A549 (cell line): ENCODE data around the gene EYA3. TPM values are rescaled to one million over a fixed set of nuclear protein-coding genes. Genes with fewer than 3 reads are reported as not detected.

Experiments
- ATAC-seq, 2 experiments: fragments of 200-7000 bp in 1 of 2; fragments of >200 bp in 1 of 2; cut with Nextera tagmentation in 1 of 2; cut with Tn5 transposase in 1 of 2; 3 replicates each; pipeline versions ENCODE4 v1.8.0 to v1.9.1; 2018 to 2020; ENCODE audit warnings: mild to moderate bottlenecking in 1 of 2, moderate library complexity in 1 of 2
- CTCF ChIA-PET: fragments of 300-600 bp; sonication (Branson Sonifier 250); formaldehyde crosslinking; extraction: SDS; loops from one replicate; lab custom pipeline; 2021; ENCODE audit warnings: antibody characterized with exemption, inconsistent platforms; lab: Yijun Ruan, JAX
- POLR2A ChIA-PET: fragments of 350-600 bp; formaldehyde crosslinking; extraction: SDS; loops from one replicate; lab custom pipeline; 2021; ENCODE audit warnings: antibody characterized with exemption, inconsistent platforms; lab: Yijun Ruan, JAX
- DNase-seq, 2 experiments: peaks; one replicate each; pipeline versions ENCODE4 v3.0.0 to v3.0.0-alpha.2; 2011 to 2016; ENCODE audit warnings: low read depth in 1 of 2, low spot score in 1 of 2
- FAIRE-seq: peaks from 2 replicates; lab custom pipeline; 2011; peaks lifted over from hg19 to GRCh38; lab: Jason Lieb, UNC
- H3K27ac ChIP-seq, 2 experiments: fragments of >200 bp; sonication (Bioruptor Twin); formaldehyde crosslinking; 3 replicates each; pipeline ENCODE4 v1.5.1; 2016 to 2017
- H3K4me1 ChIP-seq: fragments of >200 bp; sonication (Bioruptor Twin); formaldehyde crosslinking; 3 replicates; pipeline ENCODE4 v1.6.1; 2016
- H3K4me2 ChIP-seq: fragments of >200 bp; sonication (Bioruptor Twin); formaldehyde crosslinking; 3 replicates; pipeline ENCODE4 v1.6.1; 2016
- H3K4me3 ChIP-seq: fragments of >200 bp; sonication (Bioruptor Twin); formaldehyde crosslinking; 3 replicates; pipeline ENCODE4 v1.5.1; 2016
- H3K9me3 ChIP-seq: fragments of >200 bp; sonication (Bioruptor Twin); formaldehyde crosslinking; 3 replicates; pipeline ENCODE4 v1.6.1; 2016
- CBX2 ChIP-seq: fragments of 200-600 bp; sonication (generic); IDR thresholded peaks from 2 replicates; pipeline ENCODE4 v1.6.1; 2016; ENCODE audit warnings: low read depth, mild to moderate bottlenecking, borderline replicate concordance
- CBX8 ChIP-seq: fragments of 200-600 bp; sonication (generic); IDR thresholded peaks from 2 replicates; pipeline ENCODE4 v1.6.1; 2016
- CEBPB ChIP-seq, 2 experiments: fragments of >200 bp in 1 of 2; sonication (Bioruptor Twin) in 1 of 2; formaldehyde crosslinking in 1 of 2; IDR thresholded peaks; 2 replicates each; pipeline ENCODE4 v1.6.1; 2012 to 2016
- EHF ChIP-seq: fragments of 250-450 bp; sonication (Bioruptor Pico); IDR thresholded peaks from 2 replicates; pipeline ENCODE4 v1.5.0; 2020; ENCODE audit warnings: mild to moderate bottlenecking
- EHMT2 ChIP-seq: fragments of 200-600 bp; sonication (generic); IDR thresholded peaks from 2 replicates; pipeline ENCODE4 v1.6.1; 2016; ENCODE audit warnings: antibody characterized with exemption, low read depth, mild to moderate bottlenecking, moderate library complexity
- ESRRA ChIP-seq: fragments of 150-350 bp; IDR thresholded peaks from 2 replicates; pipeline ENCODE4 v1.6.1; 2014; ENCODE audit warnings: mild to moderate bottlenecking, low read length, borderline replicate concordance
- FOSL2 ChIP-seq, 2 experiments: fragments of 450-650 bp in 1 of 2; fragments of >200 bp in 1 of 2; sonication (Bioruptor Twin) in 1 of 2; formaldehyde crosslinking; IDR thresholded peaks; 2 replicates each; pipeline versions ENCODE4 v1.5.0 to v1.6.1; 2016 to 2020; ENCODE audit warnings: mild to moderate bottlenecking in 1 of 2, moderate library complexity in 1 of 2
- HOXB13 ChIP-seq: fragments of 250-450 bp; sonication (Bioruptor Pico); IDR thresholded peaks from 2 replicates; pipeline ENCODE4 v1.5.0; 2020; ENCODE audit warnings: low read depth, mild to moderate bottlenecking, moderate library complexity
- KDM5A ChIP-seq: fragments of 200-600 bp; sonication (generic); IDR thresholded peaks from 2 replicates; pipeline ENCODE4 v1.6.1; 2016; ENCODE audit warnings: antibody characterized with exemption, mild to moderate bottlenecking
- NPAS2 ChIP-seq: fragments of 250-450 bp; sonication (Bioruptor Pico); IDR thresholded peaks from 2 replicates; pipeline ENCODE4 v1.8.0; 2022; ENCODE audit warnings: mild to moderate bottlenecking, moderate library complexity, borderline replicate concordance
- RCOR1 ChIP-seq: fragments of 150-350 bp; IDR thresholded peaks from 2 replicates; pipeline ENCODE4 v1.6.1; 2014; ENCODE audit warnings: antibody characterized with exemption, low read length, low read depth
- WGBS: methylation state at CpG from one replicate; pipeline ENCODE4 v1.1.6; 2017; ENCODE audit errors: missing lambda C conversion rate; 5-methylcytosine and 5-hydroxymethylcytosine counted together
- polyA plus RNA-seq, 4 experiments: library from polyadenylated mRNA; depleted of rRNA in 3 of 4; stranded (reverse); fragments of >200 nt; fragmentation: RNase III in 1 of 4; extraction: RNeasy Plus Mini Kit Qiagen cat#74134 plus additional on column Dnase treatment in 1 of 4; gene quantifications; 2 replicates in 3 of 4; 3 replicates in 1 of 4; pipeline ENCODE4 v1.2.3, GENCODE V29; 2011 to 2017
- TF ChIP-seq, protein P1 (sequence below): fragments of >200 bp; sonication (Bioruptor Twin); formaldehyde crosslinking; IDR thresholded peaks from 3 replicates; pipeline ENCODE4 v1.5.1; 2016
- TF ChIP-seq, protein P2 (sequence below): fragments of 200-600 bp; sonication (generic); IDR thresholded peaks from 2 replicates; pipeline ENCODE4 v1.6.1; 2016; ENCODE audit warnings: antibody characterized with exemption, mild to moderate bottlenecking, moderate library complexity
- TF ChIP-seq, protein P3 (sequence below): IDR thresholded peaks from 2 replicates; pipeline ENCODE4 v1.6.1; 2012
- TF ChIP-seq, protein P4 (sequence below): fragments of >200 bp; sonication (Bioruptor Twin); formaldehyde crosslinking; IDR thresholded peaks from 2 replicates; pipeline ENCODE4 v1.6.1; 2016

Gene EYA3
- polyA plus RNA-seq, 2 of the 4 experiments (the other 2 are of a cell fraction), result 5.7 to 9.3 TPM

DNA sequence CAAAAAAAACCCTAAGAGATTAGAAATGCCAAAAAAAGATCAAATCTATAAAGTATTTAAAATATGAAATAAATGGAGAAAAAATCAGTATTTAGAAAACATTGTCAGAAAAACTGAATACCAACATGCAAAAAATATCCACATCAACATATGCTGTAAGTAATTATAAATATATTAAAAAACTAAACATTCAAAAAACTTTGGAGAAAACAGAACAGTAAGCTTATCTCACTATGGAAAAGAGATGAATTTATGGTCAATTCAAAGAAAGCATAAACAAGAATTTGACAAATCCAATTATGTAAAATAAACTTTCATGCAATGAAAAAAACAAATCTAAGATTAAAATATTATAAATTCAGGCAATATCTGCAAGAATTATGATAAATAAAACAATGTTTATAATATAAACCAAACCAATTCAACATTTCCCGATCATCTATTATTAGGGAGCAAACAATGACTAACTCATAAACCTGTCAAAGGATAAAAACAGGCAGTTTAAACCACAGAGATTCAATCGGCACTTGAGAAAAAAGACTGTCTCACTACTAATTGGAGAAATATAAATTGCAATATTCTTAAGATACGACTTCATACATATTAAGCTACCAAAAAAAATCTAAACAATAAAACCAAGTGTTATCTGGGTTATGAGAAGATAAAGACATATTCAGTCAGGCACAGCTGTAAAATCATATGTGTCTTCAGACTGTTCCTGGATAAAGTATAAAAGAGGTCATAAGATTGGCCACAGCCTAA, 21.8 kb downstream of the EYA3 start:
- WGBS, result 25% methylated on average over 3 of the region's 3 CpGs
- DNase-seq, result no peak
- ChIA-PET CTCF (no interaction called here), POLR2A (no interaction called here)
- FAIRE-seq, result no peak
- Histone ChIP-seq H3K27ac (no peak overlapping the region), H3K4me2 (peak overlapping the region; percentile 7), H3K4me3 (no peak overlapping the region), H3K9me3 (no peaks in the 10 kb centered on the region), H3K4me1 (peaks cover 45% of the 10 kb centered on the region; the same call in 2 of the 3 replicates)
- ATAC-seq, result no peak
- TF ChIP-seq RCOR1 (no peak), NPAS2 (CRISPR knock-in tag) (no peak), CBX8 (no peak)
- TF ChIP-seq, protein P1, sequence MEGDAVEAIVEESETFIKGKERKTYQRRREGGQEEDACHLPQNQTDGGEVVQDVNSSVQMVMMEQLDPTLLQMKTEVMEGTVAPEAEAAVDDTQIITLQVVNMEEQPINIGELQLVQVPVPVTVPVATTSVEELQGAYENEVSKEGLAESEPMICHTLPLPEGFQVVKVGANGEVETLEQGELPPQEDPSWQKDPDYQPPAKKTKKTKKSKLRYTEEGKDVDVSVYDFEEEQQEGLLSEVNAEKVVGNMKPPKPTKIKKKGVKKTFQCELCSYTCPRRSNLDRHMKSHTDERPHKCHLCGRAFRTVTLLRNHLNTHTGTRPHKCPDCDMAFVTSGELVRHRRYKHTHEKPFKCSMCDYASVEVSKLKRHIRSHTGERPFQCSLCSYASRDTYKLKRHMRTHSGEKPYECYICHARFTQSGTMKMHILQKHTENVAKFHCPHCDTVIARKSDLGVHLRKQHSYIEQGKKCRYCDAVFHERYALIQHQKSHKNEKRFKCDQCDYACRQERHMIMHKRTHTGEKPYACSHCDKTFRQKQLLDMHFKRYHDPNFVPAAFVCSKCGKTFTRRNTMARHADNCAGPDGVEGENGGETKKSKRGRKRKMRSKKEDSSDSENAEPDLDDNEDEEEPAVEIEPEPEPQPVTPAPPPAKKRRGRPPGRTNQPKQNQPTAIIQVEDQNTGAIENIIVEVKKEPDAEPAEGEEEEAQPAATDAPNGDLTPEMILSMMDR, result no peak

DNA sequence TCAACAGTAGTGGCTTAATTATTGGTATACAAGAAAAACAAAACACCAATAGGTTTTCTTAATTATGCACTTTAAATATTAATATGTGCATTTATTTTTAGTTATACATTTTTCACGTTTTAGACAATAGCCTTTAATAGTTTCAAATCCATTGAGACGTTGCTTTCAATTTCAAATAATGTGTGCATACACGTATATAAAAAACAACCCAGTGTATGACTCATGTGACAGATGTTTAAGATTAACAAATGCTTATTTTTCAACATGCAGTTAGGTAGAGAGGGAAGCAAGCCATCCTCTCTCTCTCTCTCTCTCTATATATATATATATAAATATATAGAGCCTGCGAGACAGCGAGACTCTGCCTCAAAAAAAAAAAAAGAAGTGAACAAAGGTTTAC, 24.3 kb downstream of the EYA3 start:
- no peak overlapping the region for H3K4me3 ChIP-seq
- no peak for FAIRE-seq
- WGBS, result 57% methylated on average over 5 of the region's 5 CpGs

DNA sequence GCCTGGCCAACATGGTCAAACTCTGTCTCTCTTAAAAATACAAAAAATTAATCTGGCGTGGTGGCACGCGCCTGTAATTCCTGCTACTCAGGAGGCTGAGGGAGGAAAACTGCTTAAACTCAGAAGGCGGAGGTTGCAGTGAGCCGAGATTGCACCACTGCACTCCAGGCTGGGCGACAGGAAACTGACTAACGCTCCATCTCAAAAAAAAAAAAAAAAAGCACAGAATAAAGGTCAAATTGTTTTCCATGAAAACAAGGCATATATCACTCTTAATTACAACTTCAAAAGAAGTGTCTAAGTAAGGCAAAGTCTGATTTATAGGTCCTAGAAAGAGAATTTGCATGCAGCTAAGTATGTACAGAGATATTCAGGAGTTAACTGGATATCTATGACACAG, 25.6 kb downstream of the EYA3 start:
- DNase-seq (no peak), FAIRE-seq (no peak), ATAC-seq (no peak)
- peaks cover 33% of the 10 kb centered on the region; the same call in 2 of the 3 replicates for H3K4me1 ChIP-seq
- CTCF ChIA-PET, result no interaction called here
- POLR2A ChIA-PET, result no interaction called here
- no peak for TF ChIP-seq EHF (CRISPR knock-in tag)
- TF ChIP-seq, protein P2, sequence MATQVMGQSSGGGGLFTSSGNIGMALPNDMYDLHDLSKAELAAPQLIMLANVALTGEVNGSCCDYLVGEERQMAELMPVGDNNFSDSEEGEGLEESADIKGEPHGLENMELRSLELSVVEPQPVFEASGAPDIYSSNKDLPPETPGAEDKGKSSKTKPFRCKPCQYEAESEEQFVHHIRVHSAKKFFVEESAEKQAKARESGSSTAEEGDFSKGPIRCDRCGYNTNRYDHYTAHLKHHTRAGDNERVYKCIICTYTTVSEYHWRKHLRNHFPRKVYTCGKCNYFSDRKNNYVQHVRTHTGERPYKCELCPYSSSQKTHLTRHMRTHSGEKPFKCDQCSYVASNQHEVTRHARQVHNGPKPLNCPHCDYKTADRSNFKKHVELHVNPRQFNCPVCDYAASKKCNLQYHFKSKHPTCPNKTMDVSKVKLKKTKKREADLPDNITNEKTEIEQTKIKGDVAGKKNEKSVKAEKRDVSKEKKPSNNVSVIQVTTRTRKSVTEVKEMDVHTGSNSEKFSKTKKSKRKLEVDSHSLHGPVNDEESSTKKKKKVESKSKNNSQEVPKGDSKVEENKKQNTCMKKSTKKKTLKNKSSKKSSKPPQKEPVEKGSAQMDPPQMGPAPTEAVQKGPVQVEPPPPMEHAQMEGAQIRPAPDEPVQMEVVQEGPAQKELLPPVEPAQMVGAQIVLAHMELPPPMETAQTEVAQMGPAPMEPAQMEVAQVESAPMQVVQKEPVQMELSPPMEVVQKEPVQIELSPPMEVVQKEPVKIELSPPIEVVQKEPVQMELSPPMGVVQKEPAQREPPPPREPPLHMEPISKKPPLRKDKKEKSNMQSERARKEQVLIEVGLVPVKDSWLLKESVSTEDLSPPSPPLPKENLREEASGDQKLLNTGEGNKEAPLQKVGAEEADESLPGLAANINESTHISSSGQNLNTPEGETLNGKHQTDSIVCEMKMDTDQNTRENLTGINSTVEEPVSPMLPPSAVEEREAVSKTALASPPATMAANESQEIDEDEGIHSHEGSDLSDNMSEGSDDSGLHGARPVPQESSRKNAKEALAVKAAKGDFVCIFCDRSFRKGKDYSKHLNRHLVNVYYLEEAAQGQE, result no peak
- TF ChIP-seq, protein P1, result no peak
- no peak for TF ChIP-seq RCOR1
- TF ChIP-seq, protein P3, sequence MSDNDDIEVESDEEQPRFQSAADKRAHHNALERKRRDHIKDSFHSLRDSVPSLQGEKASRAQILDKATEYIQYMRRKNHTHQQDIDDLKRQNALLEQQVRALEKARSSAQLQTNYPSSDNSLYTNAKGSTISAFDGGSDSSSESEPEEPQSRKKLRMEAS, result no peak
- no peak for TF ChIP-seq ESRRA
- no peak for TF ChIP-seq CEBPB (IDR thresholded peaks at IDR 0.05)
- no peak for TF ChIP-seq KDM5A
- no peak for TF ChIP-seq CBX2
- TF ChIP-seq, protein P4, sequence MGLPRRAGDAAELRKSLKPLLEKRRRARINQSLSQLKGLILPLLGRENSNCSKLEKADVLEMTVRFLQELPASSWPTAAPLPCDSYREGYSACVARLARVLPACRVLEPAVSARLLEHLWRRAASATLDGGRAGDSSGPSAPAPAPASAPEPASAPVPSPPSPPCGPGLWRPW, result no peak
- no peak for TF ChIP-seq HOXB13 (CRISPR knock-in tag)
- H3K27ac ChIP-seq, result no peak overlapping the region
- 93% methylated on average over 7 of the region's 7 CpGs for WGBS
- H3K9me3 ChIP-seq, result no peaks in the 10 kb centered on the region
- H3K4me3 ChIP-seq, result no peak overlapping the region
- no peak overlapping the region for H3K4me2 ChIP-seq

More for the DNA sequence above, 24.3 kb downstream of the EYA3 start:
- no peak for ATAC-seq
- Histone ChIP-seq H3K9me3 (no peaks in the 10 kb centered on the region), H3K4me2 (peak overlapping the region; percentile 40; the same call in 2 of the 3 replicates), H3K4me1 (peaks cover 33% of the 10 kb centered on the region; the same call in 2 of the 3 replicates), H3K27ac (no peak overlapping the region)
- ChIA-PET CTCF (no interaction called here), POLR2A (no interaction called here)
- DNase-seq, result no peak
- no peak for TF ChIP-seq FOSL2 (IDR thresholded peaks at IDR 0.05)
- TF ChIP-seq FOSL2 (CRISPR knock-in tag; IDR thresholded peaks at IDR 0.05), result peak; percentile 29; the same call in 1 of the 2 replicates
- no peak for TF ChIP-seq EHMT2
- TF ChIP-seq, all 56 proteins: peak for 1
